ENCODE results near the gene S100A14.

Gene S100A14

GRCh38 chr1:153566414-153567371 is 49.4 kb downstream of the S100A14 start:
- peak overlapping the region; percentile 34 for H3K27ac ChIP-seq

GRCh38 chr1:153565529-153566374 is 50.4 kb downstream of the S100A14 start, which contains the start of gene S100A2:
TSS of gene S100A2 (minus strand) at chr1:153565844. CDS start at chr1:153563877, 1,967 bp downstream.
- TF ChIP-seq ZFX (IDR thresholded peaks at IDR 0.05) (no peak), CTCF (conservative IDR thresholded peaks at IDR 0.05) (no peak)
- H3K27ac ChIP-seq = peak within 1 kb of the TSS; percentile 34

More at GRCh38 chr1:153566414-153567371, 49.4 kb downstream of the S100A14 start:
- TF ChIP-seq ZFX (IDR thresholded peaks at IDR 0.05) = peak; percentile 35; the same call in 1 of the 2 replicates
- no peak for TF ChIP-seq CTCF (conservative IDR thresholded peaks at IDR 0.05)

Data from C4-2B (cell line).